Left lung (tissue), 10 donors: ENCODE data around the gene LSP1. TPM values are rescaled to one million over a fixed set of nuclear protein-coding genes. Genes with fewer than 3 reads are reported as not detected.

Experiments used
- ATAC-seq: fragments of 200-7000 bp; cut with Tn5 transposase; one replicate; pipeline ENCODE4 v1.9.1; 2020; ENCODE audit warnings: moderate library complexity
- DNase-seq, 4 donors: peaks; one replicate each; pipeline ENCODE4 v3.0.0-alpha.2; 2013 to 2020
- H3K27ac ChIP-seq, 2 donors: fragments of 200-600 bp; sonication (generic) in 1 of 2; one replicate each; pipeline versions ENCODE4 v1.5.0 to v1.8.0; 2020 to 2021
- H3K27me3 ChIP-seq, 2 donors: fragments of 200-600 bp; sonication (generic) in 1 of 2; one replicate each; pipeline versions ENCODE4 v1.5.0 to v1.8.0; 2020 to 2021
- H3K36me3 ChIP-seq, 2 donors: fragments of 200-600 bp; sonication (generic) in 1 of 2; one replicate each; pipeline versions ENCODE4 v1.5.0 to v1.8.0; 2020 to 2021
- H3K4me1 ChIP-seq, 2 donors: fragments of 200-600 bp; one replicate each; pipeline ENCODE4 v1.8.0; 2021
- H3K4me3 ChIP-seq, 2 donors: fragments of 200-600 bp; sonication (generic) in 1 of 2; one replicate each; pipeline versions ENCODE4 v1.5.0 to v1.8.0; 2020 to 2021; ENCODE audit warnings: mild to moderate bottlenecking in 1 of 2
- H3K9me3 ChIP-seq, 2 donors: fragments of 200-600 bp; sonication (generic) in 1 of 2; one replicate each; pipeline versions ENCODE4 v1.5.0 to v1.8.0; 2020 to 2021
- CTCF ChIP-seq, 2 donors: fragments of 200-600 bp; sonication (generic) in 1 of 2; IDR thresholded peaks; one replicate each; pipeline versions ENCODE4 v1.5.0 to v1.8.0; 2021; ENCODE audit warnings: antibody characterized with exemption in 2 of 2
- intact Hi-C, 2 donors: fragments of 100-400 bp; cut with DNase I; formaldehyde crosslinking; loops; one replicate each; pipeline versions ENCODE4 v1.11.2 to v1.14.2; 2022
- polyA plus RNA-seq, 6 donors: library from polyadenylated mRNA; unstranded; fragments of 120-200 nt; gene quantifications; one replicate each; pipeline ENCODE4 v1.2.1, GENCODE V29; 2013; ENCODE audit not compliant: insufficient read length in 6 of 6
- total RNA-seq, 2 donors: library from RNA; stranded (reverse); fragmentation: NEBNext Ultra II Directional; extraction: Animal tissue kit (Norgen Biotek cat#: 25700); gene quantifications; one replicate each; pipeline ENCODE4 v1.2.1, GENCODE V29; 2021
- donor health status: DM: no; HTN: yes; CAD: no.
- donor health status: DM: no; HTN: no; CAD: no.

LSP1 gene
- total and polyA plus RNA-seq, 8 donors = 5.9 to 76.6 (median 7.5) TPM

- Histone ChIP-seq H3K36me3 (no peaks in the 10 kb centered on the region), H3K4me1 (peaks cover 4 to 6% of the 10 kb centered on the region in 2 donors), H3K27me3 (peaks cover 0 to 26% of the 10 kb centered on the region in 2 donors), H3K4me3 (no peak overlapping the region), H3K27ac (no peak overlapping the region), H3K9me3 (no peaks in the 10 kb centered on the region)
- intact Hi-C loops = no loop called here
- ATAC-seq (no peak), DNase-seq (peak in 2 of 4 donors; percentile 26 to 51)
- TF ChIP-seq CTCF (IDR thresholded peaks at IDR 0.05) = no peak
These were observed 81.7 kb downstream of the LSP1 start for GRCh38 chr11:1934335-1935155.

GRCh38 chr11:1935156-1936071 is 82.5 kb downstream of the LSP1 start:
- Histone ChIP-seq H3K36me3 (no peaks in the 10 kb centered on the region), H3K27ac (no peak overlapping the region), H3K27me3 (peaks cover 0 to 26% of the 10 kb centered on the region in 2 donors), H3K4me3 (no peak overlapping the region), H3K9me3 (no peaks in the 10 kb centered on the region), H3K4me1 (peaks cover 4 to 6% of the 10 kb centered on the region in 2 donors)
- intact Hi-C loops = no loop called here
- DNase-seq = peak in 2 of 4 donors; percentile 30 to 70
- TF ChIP-seq CTCF (IDR thresholded peaks at IDR 0.05) = no peak
- ATAC-seq = no peak

GRCh38 chr11:1936072-1936780 is 83.3 kb downstream of the LSP1 start:
- intact Hi-C loops = no loop called here
- ATAC-seq (no peak), DNase-seq (peak in 1 of 4 donors; percentile 28)
- Histone ChIP-seq H3K27ac (no peak overlapping the region), H3K4me3 (no peak overlapping the region), H3K4me1 (peaks cover 4 to 6% of the 10 kb centered on the region in 2 donors), H3K27me3 (peaks cover 0 to 24% of the 10 kb centered on the region in 2 donors), H3K36me3 (no peaks in the 10 kb centered on the region), H3K9me3 (no peaks in the 10 kb centered on the region)
- no peak for TF ChIP-seq CTCF (IDR thresholded peaks at IDR 0.05)

GRCh38 chr11:1936781-1937615 is 84.1 kb downstream of the LSP1 start:
- DNase-seq = peak in 2 of 4 donors; percentile 26 to 76
- no peaks in the 10 kb centered on the region for H3K36me3 ChIP-seq
- H3K9me3 ChIP-seq = no peaks in the 10 kb centered on the region
- H3K4me1 ChIP-seq = peaks cover 4 to 6% of the 10 kb centered on the region in 2 donors
- ATAC-seq = no peak
- peaks cover 0 to 17% of the 10 kb centered on the region in 2 donors for H3K27me3 ChIP-seq
- no peak overlapping the region for H3K4me3 ChIP-seq
- TF ChIP-seq CTCF (IDR thresholded peaks at IDR 0.05) = no peak
- no peak overlapping the region for H3K27ac ChIP-seq
- intact Hi-C loops = no loop called here
